DND-41 (cell line): ENCODE data around the gene MAT2A.

Experiments used
- EZH2 ChIP-seq: IDR thresholded peaks from 3 replicates; pipeline ENCODE4 v1.6.1; 2012; ENCODE audit warnings: borderline replicate concordance, low read depth, mild to moderate bottlenecking, moderate library complexity, low read length, inconsistent platforms; ENCODE audit not compliant: severe bottlenecking
- TF ChIP-seq, protein P1 (sequence below): IDR thresholded peaks from 2 replicates; pipeline ENCODE4 v1.5.1; 2012; ENCODE audit warnings: borderline replicate concordance, low read length, moderate library complexity, mild to moderate bottlenecking; ENCODE audit not compliant: poor library complexity, severe bottlenecking; ENCODE audit errors: extremely low read depth

DNA sequence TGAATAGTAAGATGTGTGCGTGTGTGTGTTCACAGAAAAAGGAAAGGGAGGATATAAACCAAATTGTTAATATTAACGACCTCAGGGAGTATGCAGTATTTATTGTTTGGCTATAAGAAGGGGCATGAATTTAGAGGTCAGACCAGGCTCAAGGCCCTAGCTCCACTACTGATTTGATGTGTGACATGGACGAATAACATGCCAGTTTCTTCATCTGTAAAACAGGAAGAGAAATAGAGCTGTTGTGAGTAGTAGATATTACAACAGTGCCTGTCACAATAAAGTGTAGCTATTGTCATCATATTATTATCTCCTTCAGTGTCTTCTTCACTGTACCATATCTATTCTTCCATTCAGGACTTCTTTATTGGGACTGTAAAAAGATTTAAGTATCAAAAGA lies 4.1 kb upstream of the MAT2A start:
- TF ChIP-seq, protein P1, sequence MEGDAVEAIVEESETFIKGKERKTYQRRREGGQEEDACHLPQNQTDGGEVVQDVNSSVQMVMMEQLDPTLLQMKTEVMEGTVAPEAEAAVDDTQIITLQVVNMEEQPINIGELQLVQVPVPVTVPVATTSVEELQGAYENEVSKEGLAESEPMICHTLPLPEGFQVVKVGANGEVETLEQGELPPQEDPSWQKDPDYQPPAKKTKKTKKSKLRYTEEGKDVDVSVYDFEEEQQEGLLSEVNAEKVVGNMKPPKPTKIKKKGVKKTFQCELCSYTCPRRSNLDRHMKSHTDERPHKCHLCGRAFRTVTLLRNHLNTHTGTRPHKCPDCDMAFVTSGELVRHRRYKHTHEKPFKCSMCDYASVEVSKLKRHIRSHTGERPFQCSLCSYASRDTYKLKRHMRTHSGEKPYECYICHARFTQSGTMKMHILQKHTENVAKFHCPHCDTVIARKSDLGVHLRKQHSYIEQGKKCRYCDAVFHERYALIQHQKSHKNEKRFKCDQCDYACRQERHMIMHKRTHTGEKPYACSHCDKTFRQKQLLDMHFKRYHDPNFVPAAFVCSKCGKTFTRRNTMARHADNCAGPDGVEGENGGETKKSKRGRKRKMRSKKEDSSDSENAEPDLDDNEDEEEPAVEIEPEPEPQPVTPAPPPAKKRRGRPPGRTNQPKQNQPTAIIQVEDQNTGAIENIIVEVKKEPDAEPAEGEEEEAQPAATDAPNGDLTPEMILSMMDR = no peak
- TF ChIP-seq EZH2 = no peak
